GM19467 (cell line): Measurements from ENCODE around the gene WWOX.

Experiments used
- ATAC-seq: cut with Tn5 transposase; IDR thresholded peaks from one replicate; pipeline ENCODE4 v1.9.1; 2021; ENCODE audit warnings: mild to moderate bottlenecking, moderate library complexity; ENCODE audit not compliant: unreplicated experiment

WWOX gene

GRCh38 chr16:79134300-79134699, 1034.8 kb downstream of the WWOX start:
- no peak for ATAC-seq

- no peak for ATAC-seq
These were observed 1037.5 kb downstream of the WWOX start for GRCh38 chr16:79136955-79137354.

GRCh38 chr16:79137426-79137939, 1038.0 kb downstream of the WWOX start:
- ATAC-seq: no peak

DNA sequence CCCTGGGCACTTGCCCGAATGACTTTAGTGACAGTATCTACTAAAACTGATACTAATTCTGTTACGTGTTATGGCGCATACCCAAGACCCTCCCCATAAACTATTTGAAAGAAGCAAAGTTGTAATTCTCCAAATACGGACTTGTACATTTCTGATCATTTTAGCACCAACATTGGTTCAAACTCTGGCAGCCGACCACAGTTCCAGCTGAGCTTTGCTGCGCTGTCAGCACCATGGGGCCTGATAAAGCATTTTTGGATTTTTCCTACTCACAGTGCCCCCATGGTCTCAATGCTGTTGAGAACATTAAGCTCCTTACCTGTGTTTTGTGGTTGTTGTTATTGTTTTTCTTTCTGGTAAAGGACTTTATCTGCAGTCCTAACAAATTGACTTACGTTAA, 1040.3 kb downstream of the WWOX start:
- no peak for ATAC-seq

DNA sequence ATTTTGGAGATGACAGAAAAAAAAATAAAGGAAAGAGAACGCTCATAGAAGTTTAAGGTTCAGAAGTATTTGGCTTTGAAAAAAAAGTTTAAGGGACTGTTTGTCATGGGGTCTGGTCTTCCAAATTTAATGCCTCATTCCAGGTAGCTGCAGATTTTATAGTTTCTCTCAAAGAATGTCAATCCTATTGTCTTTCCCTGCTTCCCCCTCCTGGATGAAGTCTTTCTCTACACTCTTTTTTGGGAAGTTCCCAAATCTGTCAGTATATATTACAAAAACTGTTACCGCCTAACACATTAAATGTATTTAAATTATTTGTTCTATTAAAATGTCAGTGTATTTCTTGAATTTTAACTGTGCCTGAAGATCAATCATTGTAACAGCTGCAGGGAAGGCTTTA, 1043.6 kb downstream of the WWOX start:
- ATAC-seq: no peak

GRCh38 chr16:79150151-79150550, 1050.7 kb downstream of the WWOX start:
- no peak for ATAC-seq

GRCh38 chr16:79150632-79151310, 1051.3 kb downstream of the WWOX start:
- ATAC-seq: no peak

DNA sequence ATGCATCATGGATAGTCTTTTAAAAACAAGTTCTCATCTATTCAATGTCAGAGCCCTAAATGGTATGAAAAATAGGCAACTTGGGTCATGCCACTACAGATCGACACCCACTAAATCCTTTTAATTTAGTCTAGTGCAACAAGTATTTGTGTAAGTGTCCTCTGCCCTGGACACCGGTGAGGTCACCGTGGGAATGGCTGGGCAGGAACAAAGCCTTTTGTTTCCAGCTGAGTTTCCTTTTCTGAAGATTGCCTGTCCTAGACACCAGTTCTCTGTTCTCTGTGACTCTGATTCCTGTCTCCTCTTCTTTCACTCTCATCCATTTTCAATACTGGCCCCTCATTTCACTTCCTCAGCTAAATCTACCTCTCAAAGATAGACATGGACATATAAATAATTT, 1054.6 kb downstream of the WWOX start:
- no peak for ATAC-seq

DNA sequence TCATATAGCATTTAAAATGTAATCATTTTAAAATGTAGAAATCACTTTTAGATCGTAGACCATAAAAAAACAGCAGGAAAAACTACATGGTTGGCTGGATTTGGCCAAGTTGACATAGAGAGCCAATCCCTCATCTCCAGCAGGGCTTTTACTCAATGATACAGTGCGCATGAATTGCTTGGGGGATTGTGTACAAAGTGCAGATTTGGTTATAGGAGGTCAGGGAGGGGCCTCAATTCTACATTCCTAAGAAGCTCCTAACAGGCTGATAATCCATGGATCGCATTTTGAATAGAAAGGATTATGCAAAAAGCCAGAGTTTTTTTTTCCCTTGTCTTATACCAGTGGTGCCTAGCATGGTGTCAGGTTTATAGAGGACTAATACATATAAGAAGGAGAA, 1056.0 kb downstream of the WWOX start:
- ATAC-seq: no peak

GRCh38 chr16:79155904-79156303, 1056.5 kb downstream of the WWOX start:
- ATAC-seq: no peak

- no peak for ATAC-seq
These were observed 1057.3 kb downstream of the WWOX start for GRCh38 chr16:79156761-79157160.

DNA sequence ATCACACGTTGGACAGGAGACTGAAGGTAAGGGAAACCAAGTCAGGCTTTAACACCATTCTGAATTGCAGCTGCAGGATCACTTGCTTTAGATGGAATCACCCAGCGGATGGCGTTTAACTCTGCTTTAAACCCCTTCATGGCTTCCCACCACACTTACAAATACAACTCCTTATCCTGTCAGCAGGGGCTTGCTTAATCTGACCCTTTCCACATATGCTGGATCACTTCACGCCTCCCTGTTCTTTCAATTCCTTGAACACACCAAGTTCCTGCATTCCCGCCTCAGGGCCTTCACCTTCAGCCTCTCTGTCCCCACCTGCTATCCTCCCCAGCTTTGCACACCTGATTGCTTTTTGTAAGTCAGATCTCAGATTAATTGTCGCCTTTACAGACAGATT, 1058.9 kb downstream of the WWOX start:
- ATAC-seq: no peak

DNA sequence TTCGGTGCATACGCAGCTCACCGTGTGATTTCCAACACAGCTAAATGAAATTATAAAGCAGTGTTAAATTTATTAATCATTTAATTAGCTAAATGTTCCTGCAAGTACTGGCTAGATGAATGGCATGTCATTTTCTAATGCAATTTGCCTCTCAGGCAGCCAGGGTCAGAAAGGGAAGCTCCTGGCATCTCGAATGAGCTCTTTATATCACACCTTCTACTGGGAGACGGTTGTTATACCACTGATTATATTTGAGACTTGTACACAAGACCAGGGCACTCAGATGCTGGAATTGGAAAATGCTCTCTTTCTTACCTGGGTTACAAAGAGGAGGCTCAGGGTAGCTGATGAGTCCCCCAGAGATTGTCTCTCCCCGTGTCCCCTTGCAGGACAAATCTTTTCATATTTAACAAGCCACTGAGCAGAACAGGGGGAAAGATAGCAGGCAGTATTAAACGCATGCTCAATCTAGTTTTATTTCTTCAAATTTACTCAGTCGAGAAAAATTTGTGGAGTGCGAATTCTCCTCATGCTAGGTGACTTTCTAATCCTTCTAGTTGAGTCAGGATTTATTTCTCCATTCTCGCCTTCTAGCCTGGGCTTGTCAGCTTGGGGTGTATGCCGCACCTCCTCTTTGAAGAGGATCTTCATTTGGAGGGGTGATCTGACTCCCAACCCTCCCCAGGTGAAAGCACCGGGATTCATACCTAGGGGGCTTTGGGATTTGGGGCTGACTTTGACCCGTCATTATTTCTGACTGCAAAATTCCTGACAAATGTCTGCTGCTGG, 1060.0 kb downstream of the WWOX start:
- no peak for ATAC-seq

DNA sequence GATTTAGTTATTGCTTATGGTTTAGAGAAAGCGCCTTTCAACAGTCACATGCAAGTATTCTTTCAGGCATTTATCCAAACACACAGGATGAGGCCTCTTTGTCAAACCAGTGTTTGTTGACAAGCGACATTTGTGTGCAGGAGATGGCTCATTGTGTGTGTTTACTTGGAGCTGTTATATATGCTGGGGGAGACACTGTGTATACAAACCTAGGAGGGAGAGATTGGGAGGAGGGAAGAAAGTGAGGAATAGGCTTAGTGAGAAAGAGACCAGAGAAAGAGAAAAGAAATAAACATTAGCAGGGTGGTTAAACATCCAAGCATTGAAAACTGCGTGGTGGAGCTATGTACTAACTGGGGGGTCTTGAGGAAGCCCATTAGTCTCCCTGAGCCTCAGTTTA, 1063.5 kb downstream of the WWOX start:
- no peak for ATAC-seq

GRCh38 chr16:79163691-79164387, 1064.4 kb downstream of the WWOX start:
- ATAC-seq: no peak

GRCh38 chr16:79164388-79164995, 1065.0 kb downstream of the WWOX start:
- no peak for ATAC-seq

GRCh38 chr16:79165079-79165478, 1065.6 kb downstream of the WWOX start:
- ATAC-seq: no peak

DNA sequence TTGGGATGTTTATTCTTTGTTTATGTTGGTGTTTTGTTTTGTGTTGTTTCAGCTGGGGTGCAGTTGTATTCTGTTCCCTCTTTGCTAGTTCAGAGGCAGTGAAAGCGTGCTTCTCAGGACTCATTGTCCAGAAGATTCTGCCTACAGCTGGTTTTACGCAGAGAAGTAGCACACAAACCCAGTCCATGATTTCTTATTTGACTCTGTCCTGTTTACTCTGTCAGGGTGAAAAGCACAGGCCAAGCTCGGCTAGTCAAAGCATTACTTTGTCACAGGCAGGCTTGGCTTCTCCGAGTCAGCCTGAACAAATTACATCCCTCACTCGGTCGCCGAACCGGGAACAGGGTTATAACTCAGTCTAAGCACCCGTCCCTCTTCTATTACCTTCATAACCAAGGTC, 1066.1 kb downstream of the WWOX start:
- no peak for ATAC-seq

DNA sequence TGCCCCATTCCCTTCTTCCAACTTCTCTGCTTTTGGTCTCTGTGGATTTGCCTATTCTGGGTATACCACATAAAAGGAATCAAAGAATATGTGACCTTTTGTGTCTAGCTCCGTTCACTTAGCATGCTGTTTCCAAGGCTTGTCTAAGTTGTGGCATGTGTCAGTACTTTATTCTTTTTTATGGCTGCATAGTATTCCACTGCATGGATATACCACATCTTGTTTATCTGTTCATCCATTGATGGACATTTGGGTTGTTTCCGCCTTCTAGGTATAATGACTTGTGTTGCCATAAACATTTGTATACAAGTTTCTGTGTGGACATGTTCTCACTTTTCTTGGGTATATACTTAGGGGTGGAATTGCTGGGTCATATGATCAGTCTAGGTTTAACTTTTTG, 1068.4 kb downstream of the WWOX start:
- ATAC-seq: no peak

GRCh38 chr16:79168321-79168720, 1068.9 kb downstream of the WWOX start:
- no peak for ATAC-seq

- no peak for ATAC-seq
These were observed 1069.8 kb downstream of the WWOX start for GRCh38 chr16:79169239-79169638.
